GM12891 (cell line): Measurements from ENCODE around the gene SLX1A.
"Not testable (repeated sequence)": the region's sequence is repeated elsewhere in the genome, so short reads cannot be mapped to it uniquely, and the experiment has no call there.

Experiments used
- PAX5 ChIP-seq: IDR thresholded peaks from 2 replicates; pipeline ENCODE4 v1.6.1; 2011; ENCODE audit warnings: low read length, moderate library complexity, mild to moderate bottlenecking; ENCODE audit not compliant: insufficient read depth, severe bottlenecking
- POLR2A ChIP-seq: IDR thresholded peaks from 2 replicates; pipeline ENCODE4 v1.6.1; 2011; ENCODE audit warnings: low read depth, low read length, control low read depth
- POLR2AphosphoS5 ChIP-seq: IDR thresholded peaks from 2 replicates; pipeline ENCODE4 v1.6.1; 2011; ENCODE audit warnings: low read depth, low read length, control low read depth
- TAF1 ChIP-seq: IDR thresholded peaks from 2 replicates; pipeline ENCODE4 v1.6.1; 2011; ENCODE audit warnings: low read depth, low read length, control low read depth

DNA sequence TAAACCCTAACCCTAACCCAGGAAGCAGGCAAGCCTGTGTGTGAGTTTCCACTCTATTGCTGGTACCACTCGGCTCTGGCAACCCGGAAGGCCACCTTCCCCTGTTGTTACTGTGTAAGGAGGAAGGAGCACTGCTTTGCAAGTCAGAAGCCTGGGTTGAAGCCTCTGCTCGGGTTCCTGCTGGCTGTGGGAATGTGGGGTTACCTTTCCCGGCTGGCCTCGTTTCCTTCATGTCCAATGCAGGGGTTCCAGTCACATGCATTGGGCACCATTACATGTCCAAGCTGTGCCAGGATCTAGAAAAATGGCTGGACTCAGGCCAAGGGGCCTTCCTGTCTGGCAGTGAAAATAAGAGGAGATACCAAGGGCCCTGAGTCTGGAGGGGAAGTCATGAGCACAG, 23.4 kb downstream of the SLX1A start:
- not testable (repeated sequence) for TF ChIP-seq POLR2A, POLR2AphosphoS5, TAF1, PAX5
